Measurements from ENCODE around the gene INO80D.

The INO80D gene

DNA sequence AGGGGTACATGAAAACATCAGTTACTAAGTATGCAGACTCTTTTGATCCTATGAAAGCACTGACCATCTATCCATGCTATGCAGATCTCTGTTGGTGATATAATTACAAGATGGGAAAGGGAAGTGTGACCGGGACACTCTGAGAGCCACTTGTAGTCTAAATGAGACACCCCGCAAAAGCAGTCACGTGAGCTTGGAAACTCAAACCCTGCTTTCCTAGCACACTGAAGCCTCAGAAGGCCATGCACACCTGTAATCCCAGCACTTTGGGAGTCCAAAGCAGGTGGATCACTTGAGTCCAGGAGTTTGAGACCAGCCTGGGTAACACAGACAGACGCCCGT, 137.5 kb downstream of the INO80D start:
- TF ChIP-seq, protein P1, sequence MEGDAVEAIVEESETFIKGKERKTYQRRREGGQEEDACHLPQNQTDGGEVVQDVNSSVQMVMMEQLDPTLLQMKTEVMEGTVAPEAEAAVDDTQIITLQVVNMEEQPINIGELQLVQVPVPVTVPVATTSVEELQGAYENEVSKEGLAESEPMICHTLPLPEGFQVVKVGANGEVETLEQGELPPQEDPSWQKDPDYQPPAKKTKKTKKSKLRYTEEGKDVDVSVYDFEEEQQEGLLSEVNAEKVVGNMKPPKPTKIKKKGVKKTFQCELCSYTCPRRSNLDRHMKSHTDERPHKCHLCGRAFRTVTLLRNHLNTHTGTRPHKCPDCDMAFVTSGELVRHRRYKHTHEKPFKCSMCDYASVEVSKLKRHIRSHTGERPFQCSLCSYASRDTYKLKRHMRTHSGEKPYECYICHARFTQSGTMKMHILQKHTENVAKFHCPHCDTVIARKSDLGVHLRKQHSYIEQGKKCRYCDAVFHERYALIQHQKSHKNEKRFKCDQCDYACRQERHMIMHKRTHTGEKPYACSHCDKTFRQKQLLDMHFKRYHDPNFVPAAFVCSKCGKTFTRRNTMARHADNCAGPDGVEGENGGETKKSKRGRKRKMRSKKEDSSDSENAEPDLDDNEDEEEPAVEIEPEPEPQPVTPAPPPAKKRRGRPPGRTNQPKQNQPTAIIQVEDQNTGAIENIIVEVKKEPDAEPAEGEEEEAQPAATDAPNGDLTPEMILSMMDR (IDR thresholded peaks at IDR 0.05; ENCODE audit: borderline replicate concordance, insufficient read depth, low read depth, low read length): no peak

DNA sequence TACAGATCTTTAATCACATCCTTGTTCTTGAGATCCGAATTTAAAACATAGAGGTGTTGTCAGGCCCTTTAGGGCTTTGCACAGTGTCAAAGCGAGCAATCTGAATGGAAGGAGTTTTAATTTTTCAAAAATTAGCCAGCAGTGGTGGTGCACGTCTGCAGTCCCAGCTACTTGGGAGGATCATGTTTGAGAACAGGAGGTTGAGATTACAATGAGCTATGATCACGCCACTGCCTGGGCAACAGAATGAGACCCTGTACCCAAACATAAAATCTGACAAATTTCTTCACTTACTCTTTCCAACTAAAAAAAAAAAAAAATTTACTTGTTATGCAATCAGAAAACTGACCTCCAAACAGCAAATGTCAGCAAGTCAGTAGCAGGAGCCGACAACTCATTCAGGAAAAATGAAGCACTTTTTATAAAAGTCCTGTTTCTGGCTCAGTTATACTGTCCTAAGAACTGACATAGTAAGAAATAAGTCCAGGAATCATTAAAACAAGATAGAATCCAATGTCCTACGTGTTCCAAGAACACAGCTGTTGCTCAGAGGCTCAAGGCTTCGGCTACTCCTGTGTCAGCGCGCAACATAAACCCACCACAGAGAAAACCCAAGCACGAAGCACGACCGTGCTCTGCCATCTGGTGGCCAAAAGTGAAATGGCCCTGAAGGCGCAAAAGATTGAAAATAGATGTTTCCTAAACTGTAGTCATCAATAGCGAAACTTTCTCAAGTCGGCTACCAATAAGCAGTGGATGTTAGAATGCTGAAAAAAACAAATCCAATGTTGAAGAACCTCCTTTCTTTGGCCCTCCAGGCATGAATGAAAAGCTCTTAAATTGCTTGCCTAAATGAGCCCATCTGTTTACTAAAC, 138.1 kb downstream of the INO80D start:
- H3K4me3 ChIP-seq (ENCODE audit: low read depth, low read length): no peak overlapping the region
- TF ChIP-seq, protein P1 (IDR thresholded peaks at IDR 0.05; ENCODE audit: borderline replicate concordance, insufficient read depth, low read depth, low read length): peak; percentile 92

More for the DNA sequence above, 137.5 kb downstream of the INO80D start:
- no peak overlapping the region for H3K4me3 ChIP-seq (ENCODE audit: low read depth, low read length)

DNA sequence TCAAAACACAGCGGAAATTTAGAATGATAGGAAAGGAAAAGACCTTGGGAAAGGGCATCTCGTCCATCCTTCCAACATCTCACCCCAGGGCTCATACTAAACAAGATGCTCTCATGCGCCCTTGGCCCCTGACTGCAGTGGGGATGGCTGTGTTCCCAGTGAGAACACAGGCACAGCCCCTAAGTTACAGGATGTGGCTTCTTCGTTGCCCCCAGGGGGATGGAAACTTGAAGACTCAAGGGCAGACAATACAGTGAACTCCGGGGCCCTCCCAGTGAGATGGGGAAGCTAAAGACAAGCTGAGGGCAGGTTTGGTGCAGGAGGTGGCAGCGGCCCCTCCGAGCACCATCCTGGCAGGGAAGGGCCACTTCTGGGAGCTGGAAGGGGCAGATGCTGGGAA, 139.7 kb downstream of the INO80D start:
- no peak overlapping the region for H3K4me3 ChIP-seq (ENCODE audit: low read depth, low read length)
- TF ChIP-seq, protein P1 (IDR thresholded peaks at IDR 0.05; ENCODE audit: borderline replicate concordance, insufficient read depth, low read depth, low read length): no peak
